ENCODE results near the gene TRAPPC5. TPM values are rescaled to one million over a fixed set of nuclear protein-coding genes. Genes with fewer than 3 reads are reported as not detected.

The TRAPPC5 gene
- total RNA-seq, 1 experiment from 2014 or later, result 77.4 TPM

- WGBS (ENCODE audit: extremely low coverage, insufficient read length, low lambda C conversion rate), result no CpG with 5 or more reads among the region's 12 CpGs
- no peak overlapping the region; a peak in 1 of 5 replicates for H3K4me3 Mint-ChIP-seq
These were observed 53.9 kb downstream of the TRAPPC5 start for GRCh38 chr19:7734220-7735203.

More at GRCh38 chr19:7734220-7735203, 53.9 kb downstream of the TRAPPC5 start:
- peaks cover 9 to 17% of the 10 kb centered on the region in 2 experiments for H3K4me1 Mint-ChIP-seq
- Histone ChIP-seq H3K56ac (ENCODE audit: insufficient read length, low read depth, low read length) (no peak overlapping the region), H3K9me3 (ENCODE audit: control insufficient read depth, low read depth, low read length) (no peaks in the 10 kb centered on the region), H3K14ac (ENCODE audit: insufficient read depth, low read length) (no peak overlapping the region), H3K4me2 (ENCODE audit: insufficient read depth, insufficient read length, low read length) (no peak overlapping the region), H2BK12ac (ENCODE audit: insufficient read length, low read depth, low read length) (no peak overlapping the region), H3K9ac (ENCODE audit: extremely low read depth, insufficient read length, low read length) (no peak overlapping the region), H2BK20ac (ENCODE audit: low read depth, low read length, poor library complexity, severe bottlenecking) (no peak overlapping the region), H3K79me2 (ENCODE audit: insufficient read depth, low read length) (no peaks in the 10 kb centered on the region), H2BK120ac (ENCODE audit: low read depth, low read length, poor library complexity, severe bottlenecking) (no peak overlapping the region), H3T11ph (ENCODE audit: low read length) (no peak overlapping the region), H2BK15ac (ENCODE audit: low read depth, low read length) (no peak overlapping the region), H3K27ac (ENCODE audit: insufficient read length, low read depth, low read length) (no peak overlapping the region), H3K18ac (ENCODE audit: insufficient read length, low read depth, low read length) (no peak overlapping the region), H3K4me1 (ENCODE audit: insufficient read depth, low read length) (no peaks in the 10 kb centered on the region), H4K20me1 (ENCODE audit: control insufficient read depth, insufficient read depth, insufficient read length) (no peaks in the 10 kb centered on the region), H3K27me3 (ENCODE audit: insufficient read depth, low read length) (peaks cover 8% of the 10 kb centered on the region; the same call in 1 of the 2 replicates), H2AK5ac (ENCODE audit: insufficient read length, low read length) (no peak overlapping the region), H2AFZ (ENCODE audit: low read length) (no peak overlapping the region), H4K8ac (replicated peaks; ENCODE audit: insufficient read length, low read depth, low read length) (no peak overlapping the region), H3K23me2 (ENCODE audit: insufficient read length, low read depth, low read length, poor library complexity, severe bottlenecking) (peaks cover 7% of the 10 kb centered on the region), H3K79me1 (ENCODE audit: insufficient read depth, low read depth, low read length, poor library complexity, severe bottlenecking) (no peaks in the 10 kb centered on the region), H4K91ac (ENCODE audit: insufficient read length, low read depth, low read length) (no peak overlapping the region), H2BK5ac (ENCODE audit: insufficient read length, low read length) (no peak overlapping the region), H3K4ac (ENCODE audit: low read depth, low read length) (no peak overlapping the region), H4K5ac (ENCODE audit: insufficient read length, low read depth, low read length) (no peak overlapping the region), H3K23ac (ENCODE audit: insufficient read length, low read depth, low read length) (no peak overlapping the region)
- no peak for DNase-seq
- H3K27ac Mint-ChIP-seq, result no peak overlapping the region
- H3K27me3 Mint-ChIP-seq (ENCODE audit: low read depth), result peaks cover 84% of the 10 kb centered on the region
- no peaks in the 10 kb centered on the region; a peak in 1 of 5 replicates for H3K9me3 Mint-ChIP-seq
- no peak for TF ChIP-seq CTCF (conservative IDR thresholded peaks at IDR 0.05)
- H3K36me3 Mint-ChIP-seq (ENCODE audit: insufficient read depth in 1 of 3, low read depth in 3 of 3), result no peaks in the 10 kb centered on the region

Measured in H9 (cell line).